ENCODE results near the gene ZNF558. TPM values are rescaled to one million over a fixed set of nuclear protein-coding genes. Genes with fewer than 3 reads are reported as not detected.

Gene ZNF558
- total RNA-seq, 1 experiment from 2014 or later: 3.0 TPM

GRCh38 chr19:8811315-8812172 is 20.6 kb downstream of the ZNF558 start:
- DNase-seq (ENCODE audit: low spot score) (no peak), ATAC-seq (no peak)
- TF ChIP-seq NFATC4 (CRISPR knock-in tag; IDR thresholded peaks at IDR 0.05) (no peak), NFE2L1 (CRISPR knock-in tag; IDR thresholded peaks at IDR 0.05) (no peak), EMX1 (CRISPR knock-in tag; IDR thresholded peaks at IDR 0.05) (no peak), ATF1 (CRISPR knock-in tag; IDR thresholded peaks at IDR 0.05) (no peak), PRRX2 (CRISPR knock-in tag; IDR thresholded peaks at IDR 0.05) (no peak), USF2 (CRISPR knock-in tag; IDR thresholded peaks at IDR 0.05) (no peak), NR2C2 (CRISPR knock-in tag; IDR thresholded peaks at IDR 0.05) (no peak), ZBTB21 (CRISPR knock-in tag; IDR thresholded peaks at IDR 0.05; ENCODE audit: borderline replicate concordance) (no peak), ZNF219 (CRISPR knock-in tag; IDR thresholded peaks at IDR 0.05; ENCODE audit: borderline replicate concordance) (no peak), IRF1 (CRISPR knock-in tag; IDR thresholded peaks at IDR 0.05) (no peak), SOX15 (CRISPR knock-in tag; IDR thresholded peaks at IDR 0.05) (no peak), PREB (CRISPR knock-in tag; IDR thresholded peaks at IDR 0.05; ENCODE audit: borderline replicate concordance) (no peak), NFYB (CRISPR knock-in tag; conservative IDR thresholded peaks at IDR 0.05; ENCODE audit: low read depth) (no peak), JUN (CRISPR knock-in tag; IDR thresholded peaks at IDR 0.05) (no peak), SMAD3 (CRISPR knock-in tag; IDR thresholded peaks at IDR 0.05; ENCODE audit: borderline replicate concordance) (no peak), GRHL2 (CRISPR knock-in tag; IDR thresholded peaks at IDR 0.05; ENCODE audit: insufficient replicate concordance, severe bottlenecking) (no peak), ATF6 (CRISPR knock-in tag; IDR thresholded peaks at IDR 0.05) (no peak), CTCF (IDR thresholded peaks at IDR 0.05) (no peak), ZNF138 (CRISPR knock-in tag; conservative IDR thresholded peaks at IDR 0.05) (no peak), ZNF263 (CRISPR knock-in tag; IDR thresholded peaks at IDR 0.05; ENCODE audit: low read depth) (no peak)
- Mint-ChIP-seq H3K9me3 (peaks cover 86% of the 10 kb centered on the region), H3K27ac (no peak overlapping the region), H3K4me1 (no peaks in the 10 kb centered on the region), H3K4me3 (no peak overlapping the region), H3K27me3 (ENCODE audit: low read depth) (peaks cover 23% of the 10 kb centered on the region), H3K36me3 (peaks cover 88% of the 10 kb centered on the region)
- ChIA-PET CTCF (no interaction called here), POLR2A (no interaction called here)

GRCh38 chr19:8806661-8807060 is 25.4 kb downstream of the ZNF558 start:
- Mint-ChIP-seq H3K4me1 (no peaks in the 10 kb centered on the region), H3K4me3 (no peak overlapping the region), H3K27ac (no peak overlapping the region), H3K9me3 (peaks cover 77% of the 10 kb centered on the region), H3K36me3 (peaks cover 76% of the 10 kb centered on the region), H3K27me3 (ENCODE audit: low read depth) (peaks cover 27% of the 10 kb centered on the region)
- DNase-seq (ENCODE audit: low spot score) (no peak), ATAC-seq (no peak)
- TF ChIP-seq ZBTB21 (CRISPR knock-in tag; IDR thresholded peaks at IDR 0.05; ENCODE audit: borderline replicate concordance) (no peak), TP53 (CRISPR knock-in tag; IDR thresholded peaks at IDR 0.05) (no peak), ZNF281 (CRISPR knock-in tag; IDR thresholded peaks at IDR 0.05) (no peak), ZNF317 (CRISPR knock-in tag; IDR thresholded peaks at IDR 0.05; ENCODE audit: borderline replicate concordance, low read depth) (0 out of 2 replicates have a peak, but pooled peaks have one; percentile 28), GRHL2 (CRISPR knock-in tag; IDR thresholded peaks at IDR 0.05; ENCODE audit: insufficient replicate concordance, severe bottlenecking) (no peak)
- ChIA-PET POLR2A (no interaction called here), CTCF (no interaction called here)
